HepG2 (cell line): ENCODE measurements around the gene FGF2. TPM values are rescaled to one million over a fixed set of nuclear protein-coding genes. Genes with fewer than 3 reads are reported as not detected.

Experiments used
- ATAC-seq: fragments of 200-7000 bp; cut with Tn5 transposase; 3 replicates; pipeline ENCODE4 v1.9.1; 2020; ENCODE audit warnings: mild to moderate bottlenecking, moderate library complexity
- BruUV-seq: library from RNA; stranded (reverse); fragments of 400-500 nt; replicated peaks from 2 replicates; lab custom pipeline; 2021; lab: Mats Ljungman, UMichigan
- CTCF ChIA-PET: fragments of 300-600 bp; formaldehyde crosslinking; extraction: SDS; loops from one replicate; lab custom pipeline; 2021; ENCODE audit warnings: low total read pairs, inconsistent platforms, low intra/inter-chr PET ratio; lab: Yijun Ruan, JAX
- POLR2A ChIA-PET: fragments of 350-600 bp; sonication (Branson Sonifier 250); formaldehyde crosslinking; loops from one replicate; lab custom pipeline; 2020; ENCODE audit warnings: antibody characterized with exemption, inconsistent platforms; lab: Yijun Ruan, JAX
- DNase-seq: peaks from one replicate; pipeline ENCODE4 v3.0.0-alpha.2; 2015; ENCODE audit warnings: low spot score
- FAIRE-seq: peaks from 3 replicates; lab custom pipeline; 2011; peaks lifted over from hg19 to GRCh38; lab: Jason Lieb, UNC
- H2AFZ ChIP-seq: one replicate; pipeline ENCODE4 v1.6.1; 2011; ENCODE audit warnings: low read length, inconsistent platforms
- H3K27ac ChIP-seq: fragments of 300-600 bp; 3 replicates; pipeline ENCODE4 v1.8.0; 2011; ENCODE audit warnings: mixed run types, mild to moderate bottlenecking, mixed read lengths, low read length, inconsistent platforms; ENCODE audit not compliant: insufficient read depth; ENCODE audit errors: extremely low read length
- H3K27me3 ChIP-seq, 2 experiments: fragments of 200-600 bp in 1 of 2; 2 replicates in 1 of 2; 3 replicates in 1 of 2; pipeline versions ENCODE4 v1.6.0 to v1.8.0; 2011; ENCODE audit warnings: low read length in 2 of 2, mild to moderate bottlenecking in 2 of 2, moderate library complexity in 2 of 2, inconsistent platforms in 1 of 2; ENCODE audit not compliant: insufficient read depth in 2 of 2, control insufficient read depth in 1 of 2
- H3K36me3 ChIP-seq, 2 experiments: fragments of 200-600 bp in 1 of 2; replicated peaks in 1 of 2; 2 replicates in 1 of 2; 3 replicates in 1 of 2; pipeline versions ENCODE4 v1.5.1 to v1.8.0; 2011; ENCODE audit warnings: low read length in 2 of 2, inconsistent platforms in 1 of 2; ENCODE audit not compliant: insufficient read depth in 2 of 2, control insufficient read depth in 1 of 2
- H3K4me1 ChIP-seq: 2 replicates; pipeline ENCODE4 v1.5.1; 2012; ENCODE audit warnings: low read length, inconsistent platforms; ENCODE audit not compliant: insufficient read depth
- H3K4me2 ChIP-seq: 2 replicates; pipeline ENCODE4 v1.6.0; 2011; ENCODE audit warnings: low read depth, low read length, inconsistent platforms
- H3K4me3 ChIP-seq, 3 experiments: fragments of 200-600 bp in 1 of 3; sonication (generic), shearing (Covaris generic) in 1 of 3; replicated peaks in 1 of 3; 2 replicates each; pipeline ENCODE4 v1.5.1; 2011 to 2016; ENCODE audit warnings: low read length in 3 of 3, inconsistent platforms in 2 of 3, low read depth in 2 of 3, mild to moderate bottlenecking in 2 of 3, control low read depth in 1 of 3, mixed read lengths in 1 of 3; ENCODE audit not compliant: insufficient read depth in 1 of 3
- H3K79me2 ChIP-seq: one replicate; pipeline ENCODE4 v1.6.1; 2011; ENCODE audit warnings: low read length, inconsistent platforms; ENCODE audit not compliant: insufficient read depth
- H3K9ac ChIP-seq: 2 replicates; pipeline ENCODE4 v1.6.0; 2011; ENCODE audit warnings: mild to moderate bottlenecking, low read depth, low read length, inconsistent platforms; ENCODE audit not compliant: insufficient read depth
- H3K9me3 ChIP-seq: 2 replicates; pipeline ENCODE4 v1.5.1; 2012; ENCODE audit warnings: mild to moderate bottlenecking, low read length
- H4K20me1 ChIP-seq: 2 replicates; pipeline ENCODE4 v1.6.0; 2011; ENCODE audit warnings: inconsistent platforms, mild to moderate bottlenecking, low read length, moderate library complexity; ENCODE audit not compliant: insufficient read depth
- KLF16 ChIP-seq, 2 experiments: sonication (generic) in 1 of 2; formaldehyde crosslinking in 1 of 2; IDR thresholded peaks; 2 replicates each; pipeline versions ENCODE4 v1.6.1 to v1.8.0; 2016 to 2023; ENCODE audit warnings: missing genetic modification reagents in 2 of 2, missing compliant biosample characterization in 1 of 2
- NFKBIZ ChIP-seq: IDR thresholded peaks from 2 replicates; pipeline ENCODE4 v1.6.1; 2018; ENCODE audit warnings: missing genetic modification reagents, missing compliant biosample characterization
- SMAD1 ChIP-seq: sonication (generic); formaldehyde crosslinking; IDR thresholded peaks from 2 replicates; pipeline ENCODE4 v1.4.0; 2020; ENCODE audit warnings: missing genetic modification reagents, low read depth, mild to moderate bottlenecking, borderline replicate concordance
- ZNF207 ChIP-seq: fragments of 450-650 bp; IDR thresholded peaks from 2 replicates; pipeline ENCODE4 v1.6.1; 2016; ENCODE audit warnings: antibody characterized with exemption, borderline replicate concordance
- ZNF230 ChIP-seq: sonication (generic); formaldehyde crosslinking; IDR thresholded peaks from 2 replicates; pipeline ENCODE4 v1.4.0; 2020; ENCODE audit warnings: mild to moderate bottlenecking, missing genetic modification reagents
- in situ Hi-C: cut with HindIII; loops from 2 replicates; pipeline ENCODE4 v1.10.0; 2017; ENCODE audit warnings: low pct_unique_long_range_greater_than_20kb; ENCODE audit not compliant: extremely low pct_ligation_motif_present
- intact Hi-C: fragments of 100-400 bp; cut with micrococcal nuclease; formaldehyde crosslinking; loops from one replicate; pipeline ENCODE4 v1.10.0; 2022; ENCODE audit not compliant: unreplicated experiment
- polyA plus RNA-seq, 8 experiments: library from polyadenylated mRNA; depleted of rRNA in 3 of 8; stranded (reverse) in 7 of 8; unstranded in 1 of 8; fragments of >200 nt; fragmentation: Illumina TruSeq in 4 of 8; extraction: Trizol in 4 of 8; gene quantifications; 2 replicates each; pipeline versions ENCODE4 v1.2.1 to v1.2.3, GENCODE V29; 2011 to 2016; ENCODE audit warnings: low read depth in 4 of 8, missing spikeins in 1 of 8, mixed read lengths in 1 of 8; ENCODE audit not compliant: insufficient read depth in 1 of 8
- total RNA-seq, 5 experiments: library from RNA; depleted of rRNA; stranded (reverse); fragments of >200 nt; fragmentation: Illumina TruSeq; extraction: Trizol; gene quantifications; 2 replicates each; pipeline ENCODE4 v1.2.3, GENCODE V29; 2016; ENCODE audit warnings: low read depth in 1 of 5
- TF ChIP-seq, protein P1 (sequence below): sonication (generic); formaldehyde crosslinking; IDR thresholded peaks from 2 replicates; pipeline ENCODE4 v1.4.0; 2020; ENCODE audit warnings: missing genetic modification reagents

The FGF2 gene
- total and polyA plus RNA-seq, 2 of the 13 experiments (the other 11 are each of a cell fraction or from before 2014, with no cell fraction given), result 0.01 to 0.02 TPM

DNA sequence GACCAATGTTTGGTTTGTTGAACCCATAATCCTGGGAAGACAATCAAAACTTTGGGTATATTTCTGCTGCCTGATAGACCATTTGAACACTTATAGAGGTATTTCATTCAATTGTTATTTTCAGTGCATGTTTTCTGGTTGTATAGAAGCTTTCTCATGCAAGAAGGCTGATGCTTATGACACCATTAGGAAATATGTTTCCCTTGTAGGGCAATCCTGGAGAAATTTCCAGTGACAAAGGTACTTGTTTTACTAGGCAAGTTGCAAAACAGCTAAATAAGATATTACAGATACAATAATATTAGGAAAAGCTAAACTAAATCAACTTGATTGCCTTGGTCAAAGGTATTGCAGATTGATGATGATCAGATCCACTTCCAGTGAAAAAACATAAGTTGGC lies 32.8 kb upstream of the FGF2 start:
- no peaks in the 10 kb centered on the region for H4K20me1 ChIP-seq
- TF ChIP-seq SMAD1 (no peak), KLF16 (CRISPR knock-in tag; IDR thresholded peaks at IDR 0.05) (no peak), NFKBIZ (no peak), ZNF230 (CRISPR knock-in tag) (no peak), ZNF207 (no peak)
- TF ChIP-seq, protein P1, sequence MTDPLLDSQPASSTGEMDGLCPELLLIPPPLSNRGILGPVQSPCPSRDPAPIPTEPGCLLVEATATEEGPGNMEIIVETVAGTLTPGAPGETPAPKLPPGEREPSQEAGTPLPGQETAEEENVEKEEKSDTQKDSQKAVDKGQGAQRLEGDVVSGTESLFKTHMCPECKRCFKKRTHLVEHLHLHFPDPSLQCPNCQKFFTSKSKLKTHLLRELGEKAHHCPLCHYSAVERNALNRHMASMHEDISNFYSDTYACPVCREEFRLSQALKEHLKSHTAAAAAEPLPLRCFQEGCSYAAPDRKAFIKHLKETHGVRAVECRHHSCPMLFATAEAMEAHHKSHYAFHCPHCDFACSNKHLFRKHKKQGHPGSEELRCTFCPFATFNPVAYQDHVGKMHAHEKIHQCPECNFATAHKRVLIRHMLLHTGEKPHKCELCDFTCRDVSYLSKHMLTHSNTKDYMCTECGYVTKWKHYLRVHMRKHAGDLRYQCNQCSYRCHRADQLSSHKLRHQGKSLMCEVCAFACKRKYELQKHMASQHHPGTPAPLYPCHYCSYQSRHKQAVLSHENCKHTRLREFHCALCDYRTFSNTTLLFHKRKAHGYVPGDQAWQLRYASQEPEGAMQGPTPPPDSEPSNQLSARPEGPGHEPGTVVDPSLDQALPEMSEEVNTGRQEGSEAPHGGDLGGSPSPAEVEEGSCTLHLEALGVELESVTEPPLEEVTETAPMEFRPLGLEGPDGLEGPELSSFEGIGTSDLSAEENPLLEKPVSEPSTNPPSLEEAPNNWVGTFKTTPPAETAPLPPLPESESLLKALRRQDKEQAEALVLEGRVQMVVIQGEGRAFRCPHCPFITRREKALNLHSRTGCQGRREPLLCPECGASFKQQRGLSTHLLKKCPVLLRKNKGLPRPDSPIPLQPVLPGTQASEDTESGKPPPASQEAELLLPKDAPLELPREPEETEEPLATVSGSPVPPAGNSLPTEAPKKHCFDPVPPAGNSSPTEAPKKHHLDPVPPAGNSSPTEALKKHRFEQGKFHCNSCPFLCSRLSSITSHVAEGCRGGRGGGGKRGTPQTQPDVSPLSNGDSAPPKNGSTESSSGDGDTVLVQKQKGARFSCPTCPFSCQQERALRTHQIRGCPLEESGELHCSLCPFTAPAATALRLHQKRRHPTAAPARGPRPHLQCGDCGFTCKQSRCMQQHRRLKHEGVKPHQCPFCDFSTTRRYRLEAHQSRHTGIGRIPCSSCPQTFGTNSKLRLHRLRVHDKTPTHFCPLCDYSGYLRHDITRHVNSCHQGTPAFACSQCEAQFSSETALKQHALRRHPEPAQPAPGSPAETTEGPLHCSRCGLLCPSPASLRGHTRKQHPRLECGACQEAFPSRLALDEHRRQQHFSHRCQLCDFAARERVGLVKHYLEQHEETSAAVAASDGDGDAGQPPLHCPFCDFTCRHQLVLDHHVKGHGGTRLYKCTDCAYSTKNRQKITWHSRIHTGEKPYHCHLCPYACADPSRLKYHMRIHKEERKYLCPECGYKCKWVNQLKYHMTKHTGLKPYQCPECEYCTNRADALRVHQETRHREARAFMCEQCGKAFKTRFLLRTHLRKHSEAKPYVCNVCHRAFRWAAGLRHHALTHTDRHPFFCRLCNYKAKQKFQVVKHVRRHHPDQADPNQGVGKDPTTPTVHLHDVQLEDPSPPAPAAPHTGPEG (CRISPR knock-in tag), result no peak

More for the DNA sequence above, 32.8 kb upstream of the FGF2 start:
- Histone ChIP-seq H3K4me1 (peaks cover 10% of the 10 kb centered on the region), H3K4me3 (no peak overlapping the region), H3K4me2 (no peak overlapping the region), H2AFZ (no peak overlapping the region), H3K79me2 (no peaks in the 10 kb centered on the region), H3K36me3 (no peaks in the 10 kb centered on the region), H3K9me3 (no peaks in the 10 kb centered on the region), H3K27me3 (no peaks in the 10 kb centered on the region), H3K27ac (no peak overlapping the region), H3K9ac (no peak overlapping the region)
- ChIA-PET POLR2A (no interaction called here), CTCF (no interaction called here)
- DNase-seq, result no peak
- intact Hi-C loops, result no loop called here
- in situ Hi-C loops, result no loop called here
- ATAC-seq, result no peak
- FAIRE-seq, result no peak
- BruUV-seq, result no TSS peak
